ENCODE data around the gene OSCP1. TPM values are rescaled to one million over a fixed set of nuclear protein-coding genes. Genes with fewer than 3 reads are reported as not detected.
"Not testable (repeated sequence)": the region's sequence is repeated elsewhere in the genome, so short reads cannot be mapped to it uniquely, and the experiment has no call there.

OSCP1 gene
- total and polyA plus RNA-seq, 2 donors (not counting 1 experiment from before 2014, with no cell fraction given), result 0.16 to 0.94 TPM

DNA sequence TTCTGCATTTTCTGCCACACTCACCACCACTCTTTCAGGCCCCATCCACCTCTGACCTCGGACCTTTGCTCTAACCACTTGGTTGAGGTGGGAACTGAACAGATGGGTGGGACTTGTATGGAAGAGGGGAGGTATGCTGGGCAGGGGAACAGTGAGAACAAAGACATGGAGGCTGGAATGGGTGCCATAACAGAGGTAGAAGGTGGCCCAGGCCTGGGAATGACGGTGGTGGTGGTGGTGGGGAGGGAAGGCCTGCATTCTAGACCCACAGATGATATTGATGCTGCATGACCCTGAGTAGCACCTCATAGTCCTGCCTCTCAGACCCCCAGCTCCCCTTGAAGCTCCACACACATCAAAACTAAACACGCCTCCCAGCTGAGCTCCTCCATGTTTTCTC, 37.7 kb upstream of the OSCP1 start:
- TF ChIP-seq, protein P1, sequence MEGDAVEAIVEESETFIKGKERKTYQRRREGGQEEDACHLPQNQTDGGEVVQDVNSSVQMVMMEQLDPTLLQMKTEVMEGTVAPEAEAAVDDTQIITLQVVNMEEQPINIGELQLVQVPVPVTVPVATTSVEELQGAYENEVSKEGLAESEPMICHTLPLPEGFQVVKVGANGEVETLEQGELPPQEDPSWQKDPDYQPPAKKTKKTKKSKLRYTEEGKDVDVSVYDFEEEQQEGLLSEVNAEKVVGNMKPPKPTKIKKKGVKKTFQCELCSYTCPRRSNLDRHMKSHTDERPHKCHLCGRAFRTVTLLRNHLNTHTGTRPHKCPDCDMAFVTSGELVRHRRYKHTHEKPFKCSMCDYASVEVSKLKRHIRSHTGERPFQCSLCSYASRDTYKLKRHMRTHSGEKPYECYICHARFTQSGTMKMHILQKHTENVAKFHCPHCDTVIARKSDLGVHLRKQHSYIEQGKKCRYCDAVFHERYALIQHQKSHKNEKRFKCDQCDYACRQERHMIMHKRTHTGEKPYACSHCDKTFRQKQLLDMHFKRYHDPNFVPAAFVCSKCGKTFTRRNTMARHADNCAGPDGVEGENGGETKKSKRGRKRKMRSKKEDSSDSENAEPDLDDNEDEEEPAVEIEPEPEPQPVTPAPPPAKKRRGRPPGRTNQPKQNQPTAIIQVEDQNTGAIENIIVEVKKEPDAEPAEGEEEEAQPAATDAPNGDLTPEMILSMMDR (IDR thresholded peaks at IDR 0.05), result no peak
- no peak for TF ChIP-seq EZH2 (IDR thresholded peaks at IDR 0.05; ENCODE audit: borderline replicate concordance, insufficient read depth, low read depth, low read length, poor library complexity, severe bottlenecking)
- Mint-ChIP-seq H3K4me3 (no peak overlapping the region), H3K9me3 (ENCODE audit: insufficient read depth) (no peaks in the 10 kb centered on the region), H3K4me1 (peaks cover 20% of the 10 kb centered on the region), H3K27me3 (no peaks in the 10 kb centered on the region), H3K27ac (peak overlapping the region; percentile 59)
- no peaks in the 10 kb centered on the region for H3K36me3 ChIP-seq (replicated peaks in 1 of 2; ENCODE audit: control extremely low read depth in 1 of 2, control insufficient read depth in 1 of 2, extremely low read depth in 1 of 2, insufficient read depth in 2 of 2, low read length in 1 of 2)
- no peak overlapping the region for H3K4me2 ChIP-seq (replicated peaks; ENCODE audit: low read depth, low read length, poor library complexity, severe bottlenecking)
- intact Hi-C loops (cut with micrococcal nuclease), result no loop called here
- ChIA-PET POLR2A (interaction anchor here (0.7 kb wide), 1 partner anchor 9 kb away, joined by 3 read pairs; no protein-coding TSS in a partner anchor), CTCF (no interaction called here)
- H3K27me3 ChIP-seq (replicated peaks in 1 of 4; ENCODE audit: control extremely low read depth in 1 of 4, control insufficient read depth in 3 of 4, insufficient read depth in 4 of 4, low read length in 3 of 4), result no peaks in the 10 kb centered on the region
- no peaks in the 10 kb centered on the region for H3K9me3 ChIP-seq (ENCODE audit: control extremely low read depth in 1 of 3, control insufficient read depth in 2 of 3, insufficient read depth in 1 of 3, low read length in 2 of 3)
- no peak for DNase-seq
- no peaks in the 10 kb centered on the region for H4K20me1 ChIP-seq (ENCODE audit: control insufficient read depth, insufficient read depth, low read length, poor library complexity, severe bottlenecking)
- H3K27ac ChIP-seq (ENCODE audit: low read length in 2 of 2), result no peak overlapping the region
- no peak overlapping the region for H3K9ac ChIP-seq (ENCODE audit: low read length)
- no peak overlapping the region for H2AFZ ChIP-seq (ENCODE audit: insufficient read depth, low read depth, low read length, poor library complexity, severe bottlenecking)
- ATAC-seq (ENCODE audit: low read depth), result no peak
- WGBS (ENCODE audit: insufficient coverage), result 100% methylated on average over 1 of the region's 3 CpGs
- peaks cover 16 to 24% of the 10 kb centered on the region in 2 donors for H3K4me1 ChIP-seq (ENCODE audit: control insufficient read depth in 2 of 2, insufficient read depth in 2 of 2, low read length in 2 of 2)
- H3K79me2 ChIP-seq (ENCODE audit: control insufficient read depth, insufficient read depth, low read length), result no peaks in the 10 kb centered on the region
- H3K4me3 ChIP-seq (ENCODE audit: control extremely low read depth in 1 of 5, extremely low read depth in 1 of 5, insufficient read depth in 1 of 5, low read depth in 2 of 5, low read length in 4 of 5), result no peak overlapping the region

DNA sequence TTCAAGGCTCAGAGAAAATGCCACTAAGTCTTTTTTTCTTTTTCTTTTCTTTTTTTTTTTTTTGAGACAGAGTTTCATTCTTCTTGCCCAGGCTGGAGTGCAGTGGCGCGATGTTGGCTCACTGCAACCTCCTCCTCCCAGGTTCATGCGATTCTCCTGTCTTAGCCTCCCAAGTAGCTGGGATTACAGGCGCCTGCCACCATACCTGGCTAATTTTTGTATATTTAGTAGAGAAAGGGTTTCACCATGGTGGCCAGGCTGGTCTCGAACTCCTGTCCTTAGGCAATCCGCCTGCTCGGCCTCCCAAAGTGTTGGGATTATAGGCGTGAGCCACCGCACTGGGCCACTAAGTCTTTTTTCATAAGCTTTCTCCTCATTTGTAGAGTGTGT, 37.1 kb upstream of the OSCP1 start:
- DNase-seq; H3K27me3 Mint-ChIP-seq; intact Hi-C loops (cut with micrococcal nuclease); H3K79me2 ChIP-seq (ENCODE audit: control insufficient read depth, insufficient read depth, low read length); H3K9ac ChIP-seq (ENCODE audit: low read length); H3K27ac ChIP-seq (ENCODE audit: low read length in 2 of 2); H3K9me3 Mint-ChIP-seq (ENCODE audit: insufficient read depth); H3K4me3 ChIP-seq (ENCODE audit: control extremely low read depth in 1 of 5, extremely low read depth in 1 of 5, insufficient read depth in 1 of 5, low read depth in 2 of 5, low read length in 4 of 5); H3K9me3 ChIP-seq (ENCODE audit: control extremely low read depth in 1 of 3, control insufficient read depth in 2 of 3, insufficient read depth in 1 of 3, low read length in 2 of 3); H3K27me3 ChIP-seq (replicated peaks in 1 of 4; ENCODE audit: control extremely low read depth in 1 of 4, control insufficient read depth in 3 of 4, insufficient read depth in 4 of 4, low read length in 3 of 4); ATAC-seq (ENCODE audit: low read depth); H3K36me3 ChIP-seq (replicated peaks in 1 of 2; ENCODE audit: control extremely low read depth in 1 of 2, control insufficient read depth in 1 of 2, extremely low read depth in 1 of 2, insufficient read depth in 2 of 2, low read length in 1 of 2); CTCF ChIA-PET; H4K20me1 ChIP-seq (ENCODE audit: control insufficient read depth, insufficient read depth, low read length, poor library complexity, severe bottlenecking): not testable (repeated sequence)
- Histone ChIP-seq H3K4me1 (ENCODE audit: control insufficient read depth in 2 of 2, insufficient read depth in 2 of 2, low read length in 2 of 2) (peaks cover 16 to 29% of the 10 kb centered on the region in 2 donors), H3K4me2 (replicated peaks; ENCODE audit: low read depth, low read length, poor library complexity, severe bottlenecking) (peak overlapping the region; percentile 61), H2AFZ (ENCODE audit: insufficient read depth, low read depth, low read length, poor library complexity, severe bottlenecking) (peak overlapping the region; percentile 50)
- peaks cover 20% of the 10 kb centered on the region for H3K4me1 Mint-ChIP-seq
- 100% methylated on average over 6 of the region's 9 CpGs for WGBS (ENCODE audit: insufficient coverage)
- H3K27ac Mint-ChIP-seq, result peak overlapping the region; percentile 34
- peak overlapping the region; percentile 64 for H3K4me3 Mint-ChIP-seq
- POLR2A ChIA-PET, result interaction anchor here (0.7 kb wide), 1 partner anchor 10 kb away, joined by 3 read pairs; no protein-coding TSS in a partner anchor
